HepG2 (cell line): Measurements from ENCODE around the gene MOB3C. TPM values are rescaled to one million over a fixed set of nuclear protein-coding genes. Genes with fewer than 3 reads are reported as not detected.

Source experiments
- ATF7-NPFF ChIP-seq: sonication (generic); formaldehyde crosslinking; IDR thresholded peaks from 2 replicates; pipeline ENCODE4 v1.8.1; 2023; ENCODE audit warnings: mild to moderate bottlenecking, low read depth, missing genetic modification reagents, moderate library complexity
- CAMTA2 ChIP-seq: sonication (generic); formaldehyde crosslinking; IDR thresholded peaks from 2 replicates; pipeline ENCODE4 v1.4.0; 2020; ENCODE audit warnings: mild to moderate bottlenecking, missing genetic modification reagents, borderline replicate concordance
- HIVEP1 ChIP-seq: sonication (generic); formaldehyde crosslinking; IDR thresholded peaks from 2 replicates; pipeline ENCODE4 v1.4.0; 2020; ENCODE audit warnings: mild to moderate bottlenecking, missing genetic modification reagents
- HMG20B ChIP-seq: conservative IDR thresholded peaks from 2 replicates; pipeline ENCODE4 v1.6.1; 2016; ENCODE audit warnings: missing genetic modification reagents, missing compliant biosample characterization
- KLF11 ChIP-seq: IDR thresholded peaks from 2 replicates; pipeline ENCODE4 v1.6.1; 2016; ENCODE audit warnings: missing compliant biosample characterization
- NFKBIZ ChIP-seq: IDR thresholded peaks from 2 replicates; pipeline ENCODE4 v1.6.1; 2018; ENCODE audit warnings: missing genetic modification reagents, missing compliant biosample characterization
- PLRG1 ChIP-seq: fragments of 450-650 bp; conservative IDR thresholded peaks from 2 replicates; pipeline ENCODE4 v1.6.1; 2016
- RNF2 ChIP-seq: fragments of 450-650 bp; conservative IDR thresholded peaks from 2 replicates; pipeline ENCODE4 v1.6.1; 2016; ENCODE audit warnings: low read depth
- SATB2 ChIP-seq: sonication (generic); formaldehyde crosslinking; IDR thresholded peaks from 2 replicates; pipeline ENCODE4 v1.5.0; 2020; ENCODE audit warnings: missing genetic modification reagents
- TBL1XR1 ChIP-seq: fragments of 150-350 bp; IDR thresholded peaks from 2 replicates; pipeline ENCODE4 v1.6.1; 2014; ENCODE audit warnings: borderline replicate concordance, low read length; ENCODE audit not compliant: partially characterized antibody
- ZBTB21 ChIP-seq: sonication (generic); formaldehyde crosslinking; IDR thresholded peaks from 2 replicates; pipeline ENCODE4 v1.4.0; 2020; ENCODE audit warnings: missing genetic modification reagents
- ZFP41 ChIP-seq: sonication (generic); formaldehyde crosslinking; IDR thresholded peaks from 2 replicates; pipeline ENCODE4 v1.4.0; 2020; ENCODE audit warnings: mild to moderate bottlenecking, missing genetic modification reagents, borderline replicate concordance
- ZNF34 ChIP-seq: sonication (generic); formaldehyde crosslinking; IDR thresholded peaks from 2 replicates; pipeline ENCODE4 v1.4.0; 2020; ENCODE audit warnings: mild to moderate bottlenecking, missing genetic modification reagents, borderline replicate concordance
- ZNF644 ChIP-seq: IDR thresholded peaks from 2 replicates; pipeline ENCODE4 v1.6.1; 2016; ENCODE audit warnings: low read depth
- ZNF7 ChIP-seq: IDR thresholded peaks from 2 replicates; pipeline ENCODE4 v1.6.1; 2016; ENCODE audit warnings: missing biosample characterization, missing genetic modification reagents
- ZNF703 ChIP-seq: sonication (generic); formaldehyde crosslinking; IDR thresholded peaks from 2 replicates; pipeline ENCODE4 v1.5.1; 2020; ENCODE audit warnings: missing genetic modification reagents, mild to moderate bottlenecking, moderate library complexity, borderline replicate concordance
- ZNF724P ChIP-seq: sonication (generic); formaldehyde crosslinking; IDR thresholded peaks from 2 replicates; pipeline ENCODE4 v1.8.0; 2022; ENCODE audit warnings: missing genetic modification reagents, borderline replicate concordance
- ZNF761 ChIP-seq: sonication (generic); formaldehyde crosslinking; conservative IDR thresholded peaks from 2 replicates; pipeline ENCODE4 v1.4.0; 2020; ENCODE audit warnings: mild to moderate bottlenecking, missing genetic modification reagents
- polyA plus RNA-seq, 8 experiments: library from polyadenylated mRNA; depleted of rRNA in 3 of 8; stranded (reverse) in 7 of 8; unstranded in 1 of 8; fragments of >200 nt; fragmentation: Illumina TruSeq in 4 of 8; extraction: Trizol in 4 of 8; gene quantifications; 2 replicates each; pipeline versions ENCODE4 v1.2.1 to v1.2.3, GENCODE V29; 2011 to 2016; ENCODE audit warnings: low read depth in 4 of 8, missing spikeins in 1 of 8, mixed read lengths in 1 of 8; ENCODE audit not compliant: insufficient read depth in 1 of 8
- total RNA-seq, 5 experiments: library from RNA; depleted of rRNA; stranded (reverse); fragments of >200 nt; fragmentation: Illumina TruSeq; extraction: Trizol; gene quantifications; 2 replicates each; pipeline ENCODE4 v1.2.3, GENCODE V29; 2016; ENCODE audit warnings: low read depth in 1 of 5
- TF ChIP-seq, protein P1 (sequence below): sonication (generic); formaldehyde crosslinking; IDR thresholded peaks from 2 replicates; pipeline ENCODE4 v1.8.1; 2023; ENCODE audit warnings: missing genetic modification reagents, mild to moderate bottlenecking, borderline replicate concordance
- TF ChIP-seq, protein P2 (sequence below): sonication (generic); formaldehyde crosslinking; IDR thresholded peaks from 2 replicates; pipeline ENCODE4 v1.4.0; 2020; ENCODE audit warnings: missing genetic modification reagents
- TF ChIP-seq, protein P3 (sequence below): sonication (generic); formaldehyde crosslinking; conservative IDR thresholded peaks from 2 replicates; pipeline ENCODE4 v1.5.0; 2020; ENCODE audit warnings: missing genetic modification reagents
- TF ChIP-seq, protein P4 (sequence below): sonication (generic); formaldehyde crosslinking; IDR thresholded peaks from 2 replicates; pipeline ENCODE4 v1.9.0; 2021; ENCODE audit warnings: mild to moderate bottlenecking, missing genetic modification reagents

MOB3C gene
- total and polyA plus RNA-seq, 2 of the 13 experiments (the other 11 are each of a cell fraction or from before 2014, with no cell fraction given) = 3.5 to 4.1 TPM

DNA sequence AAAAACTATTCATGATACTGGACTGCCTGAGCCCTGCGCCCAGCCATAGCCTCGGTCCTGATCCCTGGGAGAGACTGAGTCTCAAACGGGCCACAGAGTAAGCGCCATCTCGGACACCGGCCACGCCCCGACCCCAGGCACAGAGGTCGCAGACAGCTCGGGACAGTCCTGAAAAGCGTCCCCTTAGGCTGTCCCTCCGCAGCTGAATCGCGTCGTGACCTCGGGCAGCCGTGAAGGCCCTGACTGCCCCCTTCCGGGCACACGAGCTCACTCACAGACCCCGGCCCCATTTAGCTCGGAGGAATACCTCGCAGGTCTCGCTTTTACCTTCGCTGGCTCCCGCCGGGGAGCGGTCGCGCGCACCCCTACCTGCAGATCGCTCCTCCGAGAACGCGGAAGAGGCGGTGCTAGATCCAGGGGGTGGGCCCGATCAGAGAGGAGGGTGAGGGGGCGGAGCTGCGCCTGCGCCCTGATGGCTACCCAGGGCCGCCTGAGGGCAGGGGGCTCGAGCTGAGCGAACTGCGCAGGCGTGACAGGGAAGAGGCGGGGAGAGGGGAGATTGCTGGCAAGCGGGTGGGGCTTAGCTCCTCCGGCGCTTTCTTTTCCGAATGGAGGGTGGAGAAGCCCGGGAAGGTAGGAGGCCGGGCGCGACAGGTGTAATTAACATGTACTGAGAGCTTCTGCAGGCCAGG, 12.6 kb downstream of the MOB3C start, which contains the start of gene MKNK1 (continued):
- TF ChIP-seq, protein P1, sequence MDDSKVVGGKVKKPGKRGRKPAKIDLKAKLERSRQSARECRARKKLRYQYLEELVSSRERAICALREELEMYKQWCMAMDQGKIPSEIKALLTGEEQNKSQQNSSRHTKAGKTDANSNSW (CRISPR knock-in tag) = no peak
- TF ChIP-seq ZNF7 (CRISPR knock-in tag) (no peak), ZFP41 (no peak), KLF11 (peak; percentile 73; the same call in 1 of the 2 replicates), ZBTB21 (no peak), CAMTA2 (no peak), ZNF34 (CRISPR knock-in tag) (no peak), HIVEP1 (0 out of 2 replicates have a peak, but pooled peaks have one; percentile 74), ZNF703 (CRISPR knock-in tag) (no peak), PLRG1 (no peak), ZNF644 (no peak), ZNF761 (CRISPR knock-in tag) (no peak), ATF7-NPFF (CRISPR knock-in tag) (peak; percentile 72; the same call in 1 of the 2 replicates), RNF2 (peak; percentile 54; the same call in 1 of the 2 replicates), ZNF724P (CRISPR knock-in tag) (no peak; the same call in 1 of the 2 replicates), TBL1XR1 (no peak), HMG20B (CRISPR knock-in tag) (no peak), NFKBIZ (CRISPR knock-in tag) (no peak), SATB2 (no peak; the same call in 1 of the 2 replicates)
- TF ChIP-seq, protein P2, sequence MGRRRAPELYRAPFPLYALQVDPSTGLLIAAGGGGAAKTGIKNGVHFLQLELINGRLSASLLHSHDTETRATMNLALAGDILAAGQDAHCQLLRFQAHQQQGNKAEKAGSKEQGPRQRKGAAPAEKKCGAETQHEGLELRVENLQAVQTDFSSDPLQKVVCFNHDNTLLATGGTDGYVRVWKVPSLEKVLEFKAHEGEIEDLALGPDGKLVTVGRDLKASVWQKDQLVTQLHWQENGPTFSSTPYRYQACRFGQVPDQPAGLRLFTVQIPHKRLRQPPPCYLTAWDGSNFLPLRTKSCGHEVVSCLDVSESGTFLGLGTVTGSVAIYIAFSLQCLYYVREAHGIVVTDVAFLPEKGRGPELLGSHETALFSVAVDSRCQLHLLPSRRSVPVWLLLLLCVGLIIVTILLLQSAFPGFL (CRISPR knock-in tag) = no peak
- TF ChIP-seq, protein P3, sequence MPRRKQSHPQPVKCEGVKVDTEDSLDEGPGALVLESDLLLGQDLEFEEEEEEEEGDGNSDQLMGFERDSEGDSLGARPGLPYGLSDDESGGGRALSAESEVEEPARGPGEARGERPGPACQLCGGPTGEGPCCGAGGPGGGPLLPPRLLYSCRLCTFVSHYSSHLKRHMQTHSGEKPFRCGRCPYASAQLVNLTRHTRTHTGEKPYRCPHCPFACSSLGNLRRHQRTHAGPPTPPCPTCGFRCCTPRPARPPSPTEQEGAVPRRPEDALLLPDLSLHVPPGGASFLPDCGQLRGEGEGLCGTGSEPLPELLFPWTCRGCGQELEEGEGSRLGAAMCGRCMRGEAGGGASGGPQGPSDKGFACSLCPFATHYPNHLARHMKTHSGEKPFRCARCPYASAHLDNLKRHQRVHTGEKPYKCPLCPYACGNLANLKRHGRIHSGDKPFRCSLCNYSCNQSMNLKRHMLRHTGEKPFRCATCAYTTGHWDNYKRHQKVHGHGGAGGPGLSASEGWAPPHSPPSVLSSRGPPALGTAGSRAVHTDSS (CRISPR knock-in tag) = no peak
- TF ChIP-seq, protein P4, sequence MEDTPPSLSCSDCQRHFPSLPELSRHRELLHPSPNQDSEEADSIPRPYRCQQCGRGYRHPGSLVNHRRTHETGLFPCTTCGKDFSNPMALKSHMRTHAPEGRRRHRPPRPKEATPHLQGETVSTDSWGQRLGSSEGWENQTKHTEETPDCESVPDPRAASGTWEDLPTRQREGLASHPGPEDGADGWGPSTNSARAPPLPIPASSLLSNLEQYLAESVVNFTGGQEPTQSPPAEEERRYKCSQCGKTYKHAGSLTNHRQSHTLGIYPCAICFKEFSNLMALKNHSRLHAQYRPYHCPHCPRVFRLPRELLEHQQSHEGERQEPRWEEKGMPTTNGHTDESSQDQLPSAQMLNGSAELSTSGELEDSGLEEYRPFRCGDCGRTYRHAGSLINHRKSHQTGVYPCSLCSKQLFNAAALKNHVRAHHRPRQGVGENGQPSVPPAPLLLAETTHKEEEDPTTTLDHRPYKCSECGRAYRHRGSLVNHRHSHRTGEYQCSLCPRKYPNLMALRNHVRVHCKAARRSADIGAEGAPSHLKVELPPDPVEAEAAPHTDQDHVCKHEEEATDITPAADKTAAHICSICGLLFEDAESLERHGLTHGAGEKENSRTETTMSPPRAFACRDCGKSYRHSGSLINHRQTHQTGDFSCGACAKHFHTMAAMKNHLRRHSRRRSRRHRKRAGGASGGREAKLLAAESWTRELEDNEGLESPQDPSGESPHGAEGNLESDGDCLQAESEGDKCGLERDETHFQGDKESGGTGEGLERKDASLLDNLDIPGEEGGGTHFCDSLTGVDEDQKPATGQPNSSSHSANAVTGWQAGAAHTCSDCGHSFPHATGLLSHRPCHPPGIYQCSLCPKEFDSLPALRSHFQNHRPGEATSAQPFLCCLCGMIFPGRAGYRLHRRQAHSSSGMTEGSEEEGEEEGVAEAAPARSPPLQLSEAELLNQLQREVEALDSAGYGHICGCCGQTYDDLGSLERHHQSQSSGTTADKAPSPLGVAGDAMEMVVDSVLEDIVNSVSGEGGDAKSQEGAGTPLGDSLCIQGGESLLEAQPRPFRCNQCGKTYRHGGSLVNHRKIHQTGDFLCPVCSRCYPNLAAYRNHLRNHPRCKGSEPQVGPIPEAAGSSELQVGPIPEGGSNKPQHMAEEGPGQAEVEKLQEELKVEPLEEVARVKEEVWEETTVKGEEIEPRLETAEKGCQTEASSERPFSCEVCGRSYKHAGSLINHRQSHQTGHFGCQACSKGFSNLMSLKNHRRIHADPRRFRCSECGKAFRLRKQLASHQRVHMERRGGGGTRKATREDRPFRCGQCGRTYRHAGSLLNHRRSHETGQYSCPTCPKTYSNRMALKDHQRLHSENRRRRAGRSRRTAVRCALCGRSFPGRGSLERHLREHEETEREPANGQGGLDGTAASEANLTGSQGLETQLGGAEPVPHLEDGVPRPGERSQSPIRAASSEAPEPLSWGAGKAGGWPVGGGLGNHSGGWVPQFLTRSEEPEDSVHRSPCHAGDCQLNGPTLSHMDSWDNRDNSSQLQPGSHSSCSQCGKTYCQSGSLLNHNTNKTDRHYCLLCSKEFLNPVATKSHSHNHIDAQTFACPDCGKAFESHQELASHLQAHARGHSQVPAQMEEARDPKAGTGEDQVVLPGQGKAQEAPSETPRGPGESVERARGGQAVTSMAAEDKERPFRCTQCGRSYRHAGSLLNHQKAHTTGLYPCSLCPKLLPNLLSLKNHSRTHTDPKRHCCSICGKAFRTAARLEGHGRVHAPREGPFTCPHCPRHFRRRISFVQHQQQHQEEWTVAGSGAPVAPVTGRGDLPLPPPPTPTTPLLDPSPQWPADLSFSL (CRISPR knock-in tag) = no peak
